Astrocyte of the cerebellum (primary cell): ENCODE data around the gene C4orf36.

Source experiments
- DNase-seq: peaks from one replicate; pipeline ENCODE4 v3.0.0-alpha.2; 2011; ENCODE audit warnings: low read depth
- H3K4me3 ChIP-seq: 2 replicates; pipeline ENCODE4 v1.5.1; 2011; ENCODE audit warnings: mild to moderate bottlenecking, low read depth, low read length, moderate library complexity
- CTCF ChIP-seq: IDR thresholded peaks from 2 replicates; pipeline ENCODE4 v1.5.1; 2012; ENCODE audit warnings: low read length, low read depth, moderate library complexity, mild to moderate bottlenecking; ENCODE audit errors: missing control alignments
- in situ Hi-C: cut with HindIII; loops from 2 replicates; pipeline ENCODE4 v1.10.0; 2017; ENCODE audit warnings: low sequenced_read_pairs

C4orf36 gene

GRCh38 chr4:86896596-86896995 lies 4.4 kb upstream of the C4orf36 start:
- in situ Hi-C loops, result no loop called here
- TF ChIP-seq CTCF, result no peak
- H3K4me3 ChIP-seq, result no peak overlapping the region
- DNase-seq, result no peak

GRCh38 chr4:86895692-86896488 lies 3.7 kb upstream of the C4orf36 start:
- in situ Hi-C loops, result no loop called here
- H3K4me3 ChIP-seq, result no peak overlapping the region
- DNase-seq, result peak; percentile 72
- peak; percentile 39 for TF ChIP-seq CTCF

- H3K4me3 ChIP-seq, result no peak overlapping the region
- DNase-seq, result no peak
- in situ Hi-C loops, result no loop called here
- TF ChIP-seq CTCF, result no peak
Measured at GRCh38 chr4:86894455-86894854, 2.2 kb upstream of the C4orf36 start.

GRCh38 chr4:86893136-86893535 lies 914 bp upstream of the C4orf36 start:
- H3K4me3 ChIP-seq, result no peak overlapping the region
- TF ChIP-seq CTCF, result no peak
- in situ Hi-C loops, result no loop called here
- no peak for DNase-seq

DNA sequence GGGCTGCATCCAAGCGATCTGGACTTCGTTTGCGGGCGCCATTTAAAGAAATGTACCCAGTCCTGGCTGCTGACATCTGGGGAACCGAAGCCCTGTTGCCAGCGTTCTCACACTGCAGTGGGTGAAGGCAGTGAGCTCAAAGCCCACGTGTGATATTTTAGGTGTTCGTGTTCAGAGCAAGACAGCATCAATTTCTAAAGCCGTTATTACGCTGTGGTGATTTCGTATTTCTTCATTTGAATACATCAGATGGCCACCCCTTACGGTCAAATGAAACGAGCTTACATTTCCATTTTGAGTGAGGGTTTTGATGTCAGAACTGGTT lies 376 bp upstream of the C4orf36 start:
- peak overlapping the region; percentile 72 for H3K4me3 ChIP-seq
- DNase-seq, result no peak
- no peak for TF ChIP-seq CTCF
- in situ Hi-C loops, result no loop called here

DNA sequence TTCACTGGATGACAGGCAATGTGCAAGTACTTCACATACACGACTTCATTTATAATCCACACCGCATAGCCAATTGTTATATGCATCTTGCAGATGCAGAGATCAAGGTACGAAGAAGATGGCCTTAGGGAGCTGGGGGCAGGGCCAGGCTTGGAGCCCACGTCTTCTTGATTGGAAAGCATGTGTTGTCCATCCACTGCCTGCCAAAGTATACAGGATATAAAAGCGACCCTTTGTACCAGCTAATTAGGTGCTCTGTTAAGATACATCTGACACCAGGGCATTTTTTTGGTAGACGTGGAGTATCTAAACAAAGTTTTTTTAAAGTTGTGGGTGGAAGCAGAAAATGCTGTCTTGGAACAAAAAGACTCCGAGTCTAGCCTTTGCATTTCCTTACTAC lies 1.4 kb downstream of the C4orf36 start:
- no peak for DNase-seq
- no peak overlapping the region for H3K4me3 ChIP-seq
- in situ Hi-C loops, result no loop called here
- no peak for TF ChIP-seq CTCF
